Superior temporal gyrus (tissue), 1 donor: ENCODE results near the gene GRIN1.

Source experiments
- DNase-seq: peaks from one replicate; pipeline ENCODE4 v3.0.0-alpha.2; 2016; ENCODE audit errors: extremely low spot score

The GRIN1 gene

DNA sequence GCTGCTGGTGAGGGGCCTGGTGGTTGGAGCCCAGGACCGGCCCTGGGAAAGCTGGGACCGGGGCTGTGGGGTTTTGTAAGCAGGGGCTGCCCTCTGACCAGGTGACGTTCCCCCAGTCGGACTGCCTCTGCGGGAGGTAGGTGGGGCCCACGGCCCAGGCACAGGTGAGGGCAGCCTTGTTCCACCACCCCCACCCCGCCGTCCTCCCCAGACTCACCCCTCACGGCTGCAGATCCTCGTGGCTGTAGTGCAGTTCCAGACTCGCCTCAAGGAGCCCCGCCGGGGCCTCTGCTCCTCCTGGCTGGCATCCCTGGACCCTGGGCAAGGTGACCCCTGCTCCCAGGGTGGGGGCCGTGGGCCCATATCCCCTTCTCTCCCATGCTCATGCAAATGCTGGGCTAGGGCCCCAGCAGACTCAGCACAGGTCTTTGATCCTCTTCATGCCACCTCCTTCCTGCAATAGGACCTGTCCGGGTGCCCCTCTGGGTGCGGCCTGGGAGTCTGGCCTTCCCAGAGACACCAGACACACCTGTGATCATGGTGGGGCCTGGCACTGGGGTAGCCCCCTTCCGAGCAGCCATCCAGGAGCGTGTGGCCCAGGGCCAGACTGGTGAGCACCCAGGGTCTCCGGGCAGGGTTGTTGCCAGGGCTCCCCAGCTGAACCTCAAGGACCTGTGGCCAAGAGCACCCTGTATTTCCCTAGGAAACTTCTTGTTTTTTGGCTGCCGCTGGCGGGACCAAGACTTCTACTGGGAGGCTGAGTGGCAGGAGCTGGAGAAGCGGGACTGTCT lies 76.4 kb downstream of the GRIN1 start:
- no peak for DNase-seq

- DNase-seq, result no peak
Observed at GRCh38 chr9:137216188-137216965, 77.4 kb downstream of the GRIN1 start.

GRCh38 chr9:137217276-137218211 lies 78.6 kb downstream of the GRIN1 start:
- DNase-seq, result no peak

- DNase-seq, result no peak
Observed at GRCh38 chr9:137218212-137218753, 79.3 kb downstream of the GRIN1 start.
